Tibial nerve (tissue), 4 donors: ENCODE data around the gene SSC4D.

Experiments
- EP300 ChIP-seq, 2 donors: sonication (generic); formaldehyde crosslinking; IDR thresholded peaks; one replicate each; pipeline ENCODE4 v1.6.1; 2017; ENCODE audit warnings: antibody characterized with exemption in 2 of 2, mild to moderate bottlenecking in 1 of 2
- POLR2A ChIP-seq, 2 donors: fragments of 450-650 bp; IDR thresholded peaks; one replicate each; pipeline ENCODE4 v1.6.1; 2017; ENCODE audit warnings: antibody characterized with exemption in 2 of 2, mild to moderate bottlenecking in 2 of 2, moderate library complexity in 2 of 2
- TF ChIP-seq, protein P1 (sequence below), 5 experiments: fragments of 200-600 bp in 3 of 5; fragments of 450-650 bp in 2 of 5; sonication (generic) in 3 of 5; IDR thresholded peaks; one replicate each; pipeline ENCODE4 v1.5.1; 2016 to 2019; ENCODE audit warnings: antibody characterized with exemption in 5 of 5, mild to moderate bottlenecking in 3 of 5, moderate library complexity in 2 of 5

DNA sequence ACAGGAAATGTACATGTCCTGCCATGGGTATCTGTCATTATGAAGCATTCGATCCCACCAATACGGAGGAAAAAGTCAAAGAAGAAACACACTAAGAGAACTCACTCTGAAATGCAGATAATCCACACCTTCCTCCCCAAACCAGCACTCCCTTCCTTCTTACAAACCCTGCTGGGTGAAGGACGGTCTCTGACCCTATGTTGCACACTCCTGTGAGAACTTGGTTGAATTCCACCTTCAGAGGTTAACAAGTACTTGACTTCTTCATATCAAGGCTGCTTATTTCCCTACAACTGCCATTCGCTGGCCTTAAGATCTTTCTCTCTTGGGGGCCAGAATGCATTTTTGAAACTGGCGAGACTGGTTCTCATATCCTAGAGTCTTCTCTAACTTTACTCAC, 67.3 kb downstream of the SSC4D start:
- TF ChIP-seq, protein P1, sequence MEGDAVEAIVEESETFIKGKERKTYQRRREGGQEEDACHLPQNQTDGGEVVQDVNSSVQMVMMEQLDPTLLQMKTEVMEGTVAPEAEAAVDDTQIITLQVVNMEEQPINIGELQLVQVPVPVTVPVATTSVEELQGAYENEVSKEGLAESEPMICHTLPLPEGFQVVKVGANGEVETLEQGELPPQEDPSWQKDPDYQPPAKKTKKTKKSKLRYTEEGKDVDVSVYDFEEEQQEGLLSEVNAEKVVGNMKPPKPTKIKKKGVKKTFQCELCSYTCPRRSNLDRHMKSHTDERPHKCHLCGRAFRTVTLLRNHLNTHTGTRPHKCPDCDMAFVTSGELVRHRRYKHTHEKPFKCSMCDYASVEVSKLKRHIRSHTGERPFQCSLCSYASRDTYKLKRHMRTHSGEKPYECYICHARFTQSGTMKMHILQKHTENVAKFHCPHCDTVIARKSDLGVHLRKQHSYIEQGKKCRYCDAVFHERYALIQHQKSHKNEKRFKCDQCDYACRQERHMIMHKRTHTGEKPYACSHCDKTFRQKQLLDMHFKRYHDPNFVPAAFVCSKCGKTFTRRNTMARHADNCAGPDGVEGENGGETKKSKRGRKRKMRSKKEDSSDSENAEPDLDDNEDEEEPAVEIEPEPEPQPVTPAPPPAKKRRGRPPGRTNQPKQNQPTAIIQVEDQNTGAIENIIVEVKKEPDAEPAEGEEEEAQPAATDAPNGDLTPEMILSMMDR (IDR thresholded peaks at IDR 0.05): no peak
- no peak for TF ChIP-seq POLR2A (IDR thresholded peaks at IDR 0.05)
- no peak for TF ChIP-seq EP300 (IDR thresholded peaks at IDR 0.05)
